ENCODE measurements around the gene CUEDC1.

Gene CUEDC1

GRCh38 chr17:57817299-57817698 is 137.9 kb downstream of the CUEDC1 start:
- Histone ChIP-seq H4K20me1 (ENCODE audit: insufficient read depth, low read length) (no peaks in the 10 kb centered on the region), H3K9me3 (ENCODE audit: insufficient read depth, low read length) (no peaks in the 10 kb centered on the region), H3K4me1 (ENCODE audit: low read length) (no peaks in the 10 kb centered on the region), H2AFZ (ENCODE audit: low read depth, low read length) (no peak overlapping the region), H3K4me3 (ENCODE audit: low read length) (no peak overlapping the region), H3K79me2 (ENCODE audit: low read length) (no peaks in the 10 kb centered on the region), H3K4me2 (ENCODE audit: low read length) (no peak overlapping the region), H3K27ac (ENCODE audit: low read length) (no peak overlapping the region), H3K9ac (ENCODE audit: low read length) (no peak overlapping the region), H3K27me3 (ENCODE audit: low read depth, low read length) (peaks cover 27% of the 10 kb centered on the region), H3K36me3 (replicated peaks; ENCODE audit: low read depth, low read length) (no peaks in the 10 kb centered on the region)
- TF ChIP-seq EZH2phosphoT487 (IDR thresholded peaks at IDR 0.05; ENCODE audit: low read depth) (no peak), CTCF (IDR thresholded peaks at IDR 0.05; ENCODE audit: low read depth, low read length) (no peak)

GRCh38 chr17:57814421-57814820 is 140.8 kb downstream of the CUEDC1 start:
- Histone ChIP-seq H3K27ac (ENCODE audit: low read length) (no peak overlapping the region), H3K4me2 (ENCODE audit: low read length) (no peak overlapping the region), H3K36me3 (replicated peaks; ENCODE audit: low read depth, low read length) (no peaks in the 10 kb centered on the region), H4K20me1 (ENCODE audit: insufficient read depth, low read length) (no peaks in the 10 kb centered on the region), H2AFZ (ENCODE audit: low read depth, low read length) (no peak overlapping the region), H3K9ac (ENCODE audit: low read length) (no peak overlapping the region), H3K9me3 (ENCODE audit: insufficient read depth, low read length) (no peaks in the 10 kb centered on the region), H3K4me1 (ENCODE audit: low read length) (no peaks in the 10 kb centered on the region), H3K27me3 (ENCODE audit: low read depth, low read length) (peaks cover 33% of the 10 kb centered on the region), H3K4me3 (ENCODE audit: low read length) (no peak overlapping the region), H3K79me2 (ENCODE audit: low read length) (no peaks in the 10 kb centered on the region)
- TF ChIP-seq EZH2phosphoT487 (IDR thresholded peaks at IDR 0.05; ENCODE audit: low read depth) (no peak), CTCF (IDR thresholded peaks at IDR 0.05; ENCODE audit: low read depth, low read length) (no peak)

- H4K20me1 ChIP-seq (ENCODE audit: insufficient read depth, low read length) = no peaks in the 10 kb centered on the region
- TF ChIP-seq EZH2phosphoT487 (IDR thresholded peaks at IDR 0.05; ENCODE audit: low read depth) = no peak
- no peak for TF ChIP-seq CTCF (IDR thresholded peaks at IDR 0.05; ENCODE audit: low read depth, low read length)
- no peaks in the 10 kb centered on the region for H3K36me3 ChIP-seq (replicated peaks; ENCODE audit: low read depth, low read length)
- H3K27me3 ChIP-seq (ENCODE audit: low read depth, low read length) = peaks cover 41% of the 10 kb centered on the region
- no peak overlapping the region for H3K9ac ChIP-seq (ENCODE audit: low read length)
- H3K79me2 ChIP-seq (ENCODE audit: low read length) = no peaks in the 10 kb centered on the region
- H3K9me3 ChIP-seq (ENCODE audit: insufficient read depth, low read length) = no peaks in the 10 kb centered on the region
- H3K4me3 ChIP-seq (ENCODE audit: low read length) = no peak overlapping the region
- no peaks in the 10 kb centered on the region for H3K4me1 ChIP-seq (ENCODE audit: low read length)
- no peak overlapping the region for H3K27ac ChIP-seq (ENCODE audit: low read length)
- no peak overlapping the region for H2AFZ ChIP-seq (ENCODE audit: low read depth, low read length)
- no peak overlapping the region for H3K4me2 ChIP-seq (ENCODE audit: low read length)
Observed at GRCh38 chr17:57811638-57812280, 143.5 kb downstream of the CUEDC1 start.

Measured in OCI-LY3 (cell line).